Lower leg skin (tissue), 4 donors: Measurements from ENCODE around the gene SRSF4. TPM values are rescaled to one million over a fixed set of nuclear protein-coding genes. Genes with fewer than 3 reads are reported as not detected.

ENCODE experiments used
- DNase-seq, 2 donors: peaks; one replicate each; pipeline ENCODE4 v3.0.0-alpha.2; 2019; ENCODE audit warnings: low spot score in 2 of 2
- H3K4me3 ChIP-seq: fragments of 200-600 bp; sonication (generic); 2 replicates; pipeline ENCODE4 v1.5.1; 2017; ENCODE audit warnings: mild to moderate bottlenecking, low read depth; ENCODE audit not compliant: poor library complexity, severe bottlenecking
- POLR2A ChIP-seq, 2 donors: fragments of 450-650 bp; IDR thresholded peaks; one replicate each; pipeline ENCODE4 v1.6.1; 2016 to 2017; ENCODE audit warnings: antibody characterized with exemption in 2 of 2, mild to moderate bottlenecking in 1 of 2, moderate library complexity in 1 of 2
- WGBS, 2 donors: methylation state at CpG; one replicate each; pipeline ENCODE4 v1.1.5; 2018; 5-methylcytosine and 5-hydroxymethylcytosine counted together
- intact Hi-C: fragments of 100-400 bp; cut with DNase I; formaldehyde crosslinking; loops from one replicate; pipeline ENCODE4 v1.15.0; 2023; ENCODE audit warnings: low total_unique reads
- total RNA-seq, 4 donors: library from RNA; depleted of rRNA; stranded (reverse); fragments of >200 nt; gene quantifications; one replicate each; pipeline ENCODE4 v1.1.0, GENCODE V29; 2016
- TF ChIP-seq, protein P1 (sequence below), 3 donors: fragments of 450-650 bp; IDR thresholded peaks; one replicate each; pipeline ENCODE4 v1.5.1; 2016; ENCODE audit warnings: antibody characterized with exemption in 3 of 3, mild to moderate bottlenecking in 3 of 3, moderate library complexity in 2 of 3

Gene SRSF4
- total RNA-seq, 4 donors from 2014 or later, result 47.3 to 89.4 (median 58.5) TPM

DNA sequence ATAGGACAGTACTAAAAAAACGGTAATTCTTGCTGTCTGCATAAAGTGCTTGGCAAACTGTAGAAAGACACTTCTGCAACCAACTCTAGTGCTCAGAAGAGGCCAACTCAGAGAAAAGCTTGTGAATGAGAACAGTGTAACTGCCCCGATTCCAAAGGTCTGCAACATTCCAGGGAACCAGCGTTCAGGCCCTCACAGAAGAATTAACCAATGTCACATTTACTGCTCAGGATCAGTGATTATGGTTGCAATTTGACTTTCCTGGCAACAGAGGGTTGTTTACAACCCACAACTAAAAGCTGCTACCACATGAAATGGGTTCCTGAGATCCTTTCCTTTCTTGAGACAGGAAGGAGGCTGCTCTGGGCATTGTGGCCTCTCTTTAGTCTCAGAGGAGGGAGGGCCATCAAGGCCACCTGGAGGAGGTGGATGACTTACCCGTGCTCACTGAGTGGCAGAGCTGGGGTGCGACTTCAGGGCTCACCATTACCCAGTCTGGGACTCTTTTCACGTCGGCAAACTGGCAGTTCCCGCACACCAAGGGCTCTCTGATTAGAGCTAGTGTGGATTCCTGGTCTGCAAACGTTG, 15.3 kb downstream of the SRSF4 start:
- DNase-seq, result peak in 1 of 2 donors; percentile 49
- TF ChIP-seq POLR2A (IDR thresholded peaks at IDR 0.05), result no peak
- TF ChIP-seq, protein P1, sequence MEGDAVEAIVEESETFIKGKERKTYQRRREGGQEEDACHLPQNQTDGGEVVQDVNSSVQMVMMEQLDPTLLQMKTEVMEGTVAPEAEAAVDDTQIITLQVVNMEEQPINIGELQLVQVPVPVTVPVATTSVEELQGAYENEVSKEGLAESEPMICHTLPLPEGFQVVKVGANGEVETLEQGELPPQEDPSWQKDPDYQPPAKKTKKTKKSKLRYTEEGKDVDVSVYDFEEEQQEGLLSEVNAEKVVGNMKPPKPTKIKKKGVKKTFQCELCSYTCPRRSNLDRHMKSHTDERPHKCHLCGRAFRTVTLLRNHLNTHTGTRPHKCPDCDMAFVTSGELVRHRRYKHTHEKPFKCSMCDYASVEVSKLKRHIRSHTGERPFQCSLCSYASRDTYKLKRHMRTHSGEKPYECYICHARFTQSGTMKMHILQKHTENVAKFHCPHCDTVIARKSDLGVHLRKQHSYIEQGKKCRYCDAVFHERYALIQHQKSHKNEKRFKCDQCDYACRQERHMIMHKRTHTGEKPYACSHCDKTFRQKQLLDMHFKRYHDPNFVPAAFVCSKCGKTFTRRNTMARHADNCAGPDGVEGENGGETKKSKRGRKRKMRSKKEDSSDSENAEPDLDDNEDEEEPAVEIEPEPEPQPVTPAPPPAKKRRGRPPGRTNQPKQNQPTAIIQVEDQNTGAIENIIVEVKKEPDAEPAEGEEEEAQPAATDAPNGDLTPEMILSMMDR (IDR thresholded peaks at IDR 0.05), result no peak
- no peak overlapping the region for H3K4me3 ChIP-seq
- WGBS, 2 donors, result 62 to 73% methylated on average over 9 of the region's 9 CpGs
- intact Hi-C loops, result no loop called here

DNA sequence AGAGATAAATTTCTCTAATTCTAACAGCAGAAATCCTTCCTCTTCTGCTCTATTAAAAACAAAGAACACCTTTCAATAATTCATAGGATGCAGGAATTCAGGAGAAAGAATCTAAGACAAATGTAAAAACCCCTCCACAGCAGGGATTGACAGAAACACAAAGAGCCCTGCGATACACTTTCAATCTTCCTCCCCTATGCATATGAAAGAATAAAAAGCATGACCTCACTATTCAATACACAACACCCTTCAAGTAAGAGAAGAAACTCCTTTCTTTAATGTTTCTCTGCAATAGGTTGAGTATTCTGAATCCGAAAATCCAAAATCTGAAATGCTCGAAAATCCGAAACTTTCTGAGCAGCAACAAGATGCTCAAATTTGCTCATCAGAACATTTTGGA, 17.1 kb downstream of the SRSF4 start:
- DNase-seq, result no peak
- no peak for TF ChIP-seq POLR2A (IDR thresholded peaks at IDR 0.05)
- TF ChIP-seq, protein P1 (IDR thresholded peaks at IDR 0.05), result no peak
- H3K4me3 ChIP-seq, result no peak overlapping the region
- intact Hi-C loops, result no loop called here
- WGBS, 2 donors, result 92 to 93% methylated on average over 4 of the region's 4 CpGs

DNA sequence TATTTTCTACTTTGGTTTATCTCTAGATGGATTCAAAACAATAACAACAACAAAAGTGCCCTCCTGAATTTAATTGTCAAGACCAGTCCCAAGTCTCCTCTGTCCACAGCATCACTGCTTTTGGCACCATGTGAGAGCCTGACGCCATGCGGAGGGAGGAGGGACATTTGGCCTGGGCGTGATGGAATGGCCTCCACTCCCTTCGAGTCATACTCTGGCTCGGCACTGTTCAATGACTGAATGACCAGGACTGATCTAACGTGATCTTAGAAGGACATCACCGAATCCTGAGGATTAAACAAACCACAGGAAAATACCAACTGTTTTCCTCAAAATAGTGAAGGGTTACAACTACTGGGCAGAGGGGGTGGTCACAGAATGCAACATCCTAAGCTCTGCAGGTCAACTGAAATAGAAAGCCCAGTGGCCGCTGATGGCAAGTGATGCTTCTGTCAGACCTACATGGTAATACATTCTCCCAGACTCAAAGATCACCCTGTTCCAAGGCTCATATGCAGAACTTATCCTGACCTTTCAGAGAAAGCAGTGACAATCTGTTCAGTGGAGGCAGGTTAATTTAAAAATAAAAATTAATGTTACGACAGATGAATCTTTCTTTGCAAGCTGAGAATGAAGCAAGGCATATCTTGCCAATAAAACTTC, 19.1 kb downstream of the SRSF4 start:
- H3K4me3 ChIP-seq, result no peak overlapping the region
- TF ChIP-seq, protein P1 (IDR thresholded peaks at IDR 0.05), result no peak
- no peak for TF ChIP-seq POLR2A (IDR thresholded peaks at IDR 0.05)
- intact Hi-C loops, result no loop called here
- 68 to 72% methylated on average over 9 of the region's 9 CpGs for WGBS, 2 donors
- DNase-seq, result peak in 1 of 2 donors; percentile 76

DNA sequence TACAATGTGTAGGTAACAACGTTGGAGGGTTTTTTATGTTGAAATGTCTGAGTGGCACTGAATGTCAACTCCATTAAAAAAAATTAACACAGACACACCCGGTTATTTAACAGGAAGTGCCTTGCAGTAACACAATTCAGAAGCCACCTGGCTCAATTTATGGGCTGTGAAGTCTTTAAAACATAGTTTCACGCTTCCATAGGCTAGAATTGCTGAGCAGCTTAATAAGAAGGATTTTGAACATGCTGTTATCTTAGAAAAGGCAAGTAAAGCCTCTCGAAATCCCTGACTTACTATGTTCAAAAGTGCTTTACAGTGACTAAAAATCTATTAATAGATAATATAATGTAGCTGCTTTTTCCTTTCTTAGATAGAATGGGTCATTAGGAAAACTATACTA, 19.7 kb downstream of the SRSF4 start:
- no peak overlapping the region for H3K4me3 ChIP-seq
- intact Hi-C loops, result no loop called here
- TF ChIP-seq, protein P1 (IDR thresholded peaks at IDR 0.05), result no peak
- no peak for TF ChIP-seq POLR2A (IDR thresholded peaks at IDR 0.05)
- 57 to 63% methylated on average over 4 of the region's 4 CpGs for WGBS, 2 donors
- no peak for DNase-seq

DNA sequence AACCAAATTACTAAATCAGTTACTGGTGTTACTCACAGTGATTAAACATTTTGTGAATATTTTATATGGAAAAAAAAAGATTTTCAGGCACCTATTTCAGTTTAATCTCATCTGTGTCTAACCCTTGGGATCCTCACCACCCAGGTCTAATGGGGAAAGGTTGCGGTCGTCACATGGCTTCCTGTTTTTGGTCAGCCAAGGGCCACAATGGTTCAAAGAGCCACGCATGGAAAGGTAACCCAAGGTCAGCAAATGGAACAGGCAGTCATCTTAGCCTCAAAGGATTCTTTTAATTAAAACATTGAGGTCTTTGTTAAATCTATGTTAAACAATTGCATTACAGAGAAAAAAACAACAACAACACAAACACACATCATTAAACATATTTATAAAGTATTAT, 21.9 kb downstream of the SRSF4 start:
- peak in 1 of 2 donors; percentile 40 for DNase-seq
- H3K4me3 ChIP-seq, result no peak overlapping the region
- TF ChIP-seq, protein P1 (IDR thresholded peaks at IDR 0.05), result no peak
- TF ChIP-seq POLR2A (IDR thresholded peaks at IDR 0.05), result no peak
- WGBS, 2 donors, result 74 to 76% methylated on average over 3 of the region's 3 CpGs
- intact Hi-C loops, result no loop called here

DNA sequence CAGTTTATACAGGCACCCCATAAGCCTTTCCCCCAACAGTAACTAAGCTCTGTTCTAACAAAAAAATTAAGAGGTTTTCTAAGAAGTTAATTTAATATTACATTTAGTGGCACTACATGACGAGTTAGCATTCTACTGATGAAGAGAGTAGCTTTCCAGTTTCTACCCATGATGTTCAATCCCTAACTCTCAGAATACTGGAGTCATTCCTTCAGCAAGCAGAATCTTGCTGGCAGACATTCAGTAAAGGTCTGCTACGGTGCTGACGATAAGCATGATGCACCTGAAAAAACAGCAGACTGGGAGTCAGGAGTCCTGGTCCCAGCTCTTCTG, 24.5 kb downstream of the SRSF4 start:
- no peak overlapping the region for H3K4me3 ChIP-seq
- TF ChIP-seq, protein P1 (IDR thresholded peaks at IDR 0.05), result no peak
- TF ChIP-seq POLR2A (IDR thresholded peaks at IDR 0.05), result no peak
- 82 to 89% methylated on average over 3 of the region's 3 CpGs for WGBS, 2 donors
- intact Hi-C loops, result no loop called here
- no peak for DNase-seq
